Dermis blood vessel endothelial cell (primary cell): ENCODE data around the gene DFFB. TPM values are rescaled to one million over a fixed set of nuclear protein-coding genes. Genes with fewer than 3 reads are reported as not detected.

Source experiments
- DNase-seq: peaks from one replicate; pipeline ENCODE4 v3.0.0; 2010
- total RNA-seq: library from RNA; depleted of rRNA; stranded (reverse); fragments of >200 nt; gene quantifications from 2 replicates; pipeline ENCODE4 v1.2.3, GENCODE V29; 2014

DFFB gene
- total RNA-seq, 1 donor from 2014 or later = 14.8 TPM

- no peak for DNase-seq
Observed at GRCh38 chr1:3874736-3875135, 17.5 kb downstream of the DFFB start.

- no peak for DNase-seq
Observed at GRCh38 chr1:3876716-3877115, 19.4 kb downstream of the DFFB start.

GRCh38 chr1:3879099-3879498 lies 21.8 kb downstream of the DFFB start:
- no peak for DNase-seq

GRCh38 chr1:3879787-3880428 lies 22.6 kb downstream of the DFFB start:
- no peak for DNase-seq

- DNase-seq = no peak
Observed at GRCh38 chr1:3880429-3881192, 23.3 kb downstream of the DFFB start.

GRCh38 chr1:3881193-3881480 lies 23.9 kb downstream of the DFFB start:
- DNase-seq = no peak

GRCh38 chr1:3883194-3883925 lies 26.1 kb downstream of the DFFB start:
- DNase-seq = no peak

- DNase-seq = no peak
Observed at GRCh38 chr1:3884966-3885365, 27.7 kb downstream of the DFFB start.

- DNase-seq = no peak
Observed at GRCh38 chr1:3885611-3886010, 28.3 kb downstream of the DFFB start.

- no peak for DNase-seq
Observed at GRCh38 chr1:3886106-3886670, 28.9 kb downstream of the DFFB start.

- DNase-seq = no peak
Observed at GRCh38 chr1:3886691-3887090, 29.4 kb downstream of the DFFB start.

- no peak for DNase-seq
Observed at GRCh38 chr1:3888301-3888700, 31.0 kb downstream of the DFFB start.

GRCh38 chr1:3889936-3890335 lies 32.7 kb downstream of the DFFB start:
- DNase-seq = no peak

GRCh38 chr1:3890389-3891328 lies 33.4 kb downstream of the DFFB start:
- DNase-seq = no peak

GRCh38 chr1:3891329-3891865 lies 34.1 kb downstream of the DFFB start:
- no peak for DNase-seq

GRCh38 chr1:3892748-3893147 lies 35.5 kb downstream of the DFFB start:
- DNase-seq = no peak

- no peak for DNase-seq
Observed at GRCh38 chr1:3893190-3893589, 35.9 kb downstream of the DFFB start.

GRCh38 chr1:3894626-3895278 lies 37.5 kb downstream of the DFFB start:
- DNase-seq = no peak

GRCh38 chr1:3895279-3895950 lies 38.1 kb downstream of the DFFB start:
- DNase-seq = no peak

GRCh38 chr1:3895951-3896325 lies 38.7 kb downstream of the DFFB start:
- DNase-seq = no peak

GRCh38 chr1:3896396-3897000 lies 39.2 kb downstream of the DFFB start:
- no peak for DNase-seq
